GM23248 (cell line): ENCODE data around the gene DNAJC8. TPM values are rescaled to one million over a fixed set of nuclear protein-coding genes. Genes with fewer than 3 reads are reported as not detected.

Experiments used
- DNase-seq: peaks from one replicate; pipeline ENCODE4 v3.0.0-alpha.2; 2015
- H2AFZ ChIP-seq: fragments of 200-600 bp; sonication (generic); 2 replicates; pipeline ENCODE4 v1.6.1; 2016; ENCODE audit warnings: antibody characterized with exemption
- H3F3A ChIP-seq: fragments of 200-600 bp; sonication (generic); 2 replicates; pipeline ENCODE4 v1.6.1; 2016; ENCODE audit warnings: mild to moderate bottlenecking, antibody characterized with exemption, mixed run types; ENCODE audit not compliant: insufficient read depth
- H3K27ac ChIP-seq: fragments of 200-600 bp; sonication (generic); 2 replicates; pipeline ENCODE4 v1.5.1; 2016; ENCODE audit warnings: mild to moderate bottlenecking
- H3K27me3 ChIP-seq: fragments of 200-600 bp; sonication (generic); replicated peaks from 2 replicates; pipeline ENCODE4 v1.6.1; 2016; ENCODE audit warnings: mild to moderate bottlenecking; ENCODE audit not compliant: insufficient read depth
- H3K36me3 ChIP-seq: fragments of 200-600 bp; sonication (generic); 2 replicates; pipeline ENCODE4 v1.6.1; 2016; ENCODE audit warnings: low read depth, mild to moderate bottlenecking
- H3K4me1 ChIP-seq: fragments of 200-600 bp; sonication (generic); 2 replicates; pipeline ENCODE4 v1.6.1; 2016; ENCODE audit warnings: mild to moderate bottlenecking; ENCODE audit not compliant: insufficient read depth
- H3K4me2 ChIP-seq: fragments of 200-600 bp; sonication (generic); one replicate; pipeline ENCODE4 v1.6.1; 2016; ENCODE audit warnings: mild to moderate bottlenecking; ENCODE audit not compliant: unreplicated experiment
- H3K4me3 ChIP-seq: fragments of 200-600 bp; sonication (generic); 2 replicates; pipeline ENCODE4 v1.5.1; 2016; ENCODE audit warnings: mild to moderate bottlenecking
- H3K79me2 ChIP-seq: fragments of 200-600 bp; sonication (generic); 2 replicates; pipeline ENCODE4 v1.6.1; 2016; ENCODE audit warnings: mild to moderate bottlenecking; ENCODE audit not compliant: insufficient read depth
- H3K9ac ChIP-seq: fragments of 200-600 bp; sonication (generic); 2 replicates; pipeline ENCODE4 v1.6.1; 2016; ENCODE audit warnings: mild to moderate bottlenecking
- H3K9me2 ChIP-seq: fragments of 200-600 bp; sonication (generic); 2 replicates; pipeline ENCODE4 v1.6.1; 2016; ENCODE audit warnings: mixed run types, mild to moderate bottlenecking, moderate library complexity; ENCODE audit not compliant: insufficient read depth
- H3K9me3 ChIP-seq: fragments of 200-600 bp; sonication (generic); one replicate; pipeline ENCODE4 v1.6.1; 2017; ENCODE audit warnings: low read depth
- H4K20me1 ChIP-seq: fragments of 200-600 bp; sonication (generic); 2 replicates; pipeline ENCODE4 v1.6.0; 2016; ENCODE audit not compliant: insufficient read depth
- EZH2 ChIP-seq: fragments of 200-600 bp; sonication (generic); IDR thresholded peaks from 2 replicates; pipeline ENCODE4 v1.6.1; 2018; ENCODE audit warnings: antibody characterized with exemption, mild to moderate bottlenecking; ENCODE audit not compliant: insufficient read depth, poor library complexity, severe bottlenecking
- EZH2phosphoT487 ChIP-seq: fragments of 200-600 bp; sonication (generic); IDR thresholded peaks from 2 replicates; pipeline ENCODE4 v1.6.1; 2018; ENCODE audit warnings: antibody characterized with exemption, moderate library complexity, mild to moderate bottlenecking, low read depth; ENCODE audit not compliant: insufficient read depth
- WGBS, 2 experiments: methylation state at CpG; one replicate each; pipeline ENCODE4 v1.1.6; 2015 to 2017; ENCODE audit warnings: low lambda C conversion rate in 2 of 2, low coverage in 1 of 2; ENCODE audit errors: missing lambda C conversion rate in 2 of 2; 5-methylcytosine and 5-hydroxymethylcytosine counted together
- in situ Hi-C: fragments of 300-500 bp; cut with MboI; formaldehyde crosslinking; loops from 2 replicates; pipeline ENCODE4 v1.15.0; 2020
- polyA plus RNA-seq: library from polyadenylated mRNA; unstranded; fragments of >200 nt; fragmentation: Nextera tagmentation; extraction: Ambion mirVana; gene quantifications from 2 replicates; pipeline ENCODE4 v1.2.1, GENCODE V29; 2016
- total RNA-seq: library from RNA; depleted of rRNA; stranded (reverse); fragments of >200 nt; shearing (Covaris generic); gene quantifications from 2 replicates; pipeline ENCODE4 v1.2.3, GENCODE V29; 2014

Gene DNAJC8
- total and polyA plus RNA-seq, 2 experiments from 2014 or later: 53.0 to 98.6 TPM

DNA sequence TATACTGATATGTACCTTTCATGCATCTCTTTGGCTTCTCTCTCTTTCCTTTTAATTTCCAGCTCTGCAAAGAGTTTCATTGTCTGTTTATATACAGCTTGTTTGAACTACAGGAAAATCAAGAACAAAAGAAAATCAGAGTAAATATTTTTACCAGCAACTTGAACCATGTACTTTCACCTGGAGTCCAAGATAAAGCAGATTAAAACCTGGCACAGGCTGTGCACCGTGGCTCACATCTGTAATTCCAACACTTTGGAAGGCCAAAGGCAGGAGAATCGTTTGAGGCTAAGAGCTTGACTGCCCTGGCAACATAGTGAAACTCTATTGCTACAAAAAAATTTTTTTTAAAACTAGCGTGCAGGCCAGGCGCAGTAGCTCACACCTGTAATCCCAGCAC lies 27.6 kb downstream of the DNAJC8 start:
- no peaks in the 10 kb centered on the region for H3K79me2 ChIP-seq
- 76 to 84% methylated on average over 4 of the region's 4 CpGs for WGBS, 2 experiments
- TF ChIP-seq EZH2phosphoT487: no peak
- no peak for TF ChIP-seq EZH2
- H3K27ac ChIP-seq: no peak overlapping the region
- peaks cover 55% of the 10 kb centered on the region for H3K36me3 ChIP-seq
- no peaks in the 10 kb centered on the region for H4K20me1 ChIP-seq
- no peak overlapping the region for H2AFZ ChIP-seq
- 0 out of 2 replicates have a peak, but pooled peaks cover 6% of the 10 kb centered on the region for H3F3A ChIP-seq
- H3K4me1 ChIP-seq: no peaks in the 10 kb centered on the region
- DNase-seq: no peak
- H3K9me3 ChIP-seq: no peaks in the 10 kb centered on the region
- H3K4me2 ChIP-seq: no peak overlapping the region
- H3K27me3 ChIP-seq: no peaks in the 10 kb centered on the region
- no peak overlapping the region for H3K4me3 ChIP-seq
- no peaks in the 10 kb centered on the region for H3K9me2 ChIP-seq
- H3K9ac ChIP-seq: no peak overlapping the region
- in situ Hi-C loops: loop anchor here (10.0 kb wide), 1 partner anchor 110 kb away; no protein-coding TSS in a partner anchor

GRCh38 chr1:28200234-28200873 lies 32.5 kb downstream of the DNAJC8 start:
- H4K20me1 ChIP-seq: no peaks in the 10 kb centered on the region
- H3K9me3 ChIP-seq: no peaks in the 10 kb centered on the region
- no peak for TF ChIP-seq EZH2
- no peak for TF ChIP-seq EZH2phosphoT487
- H3K9me2 ChIP-seq: no peaks in the 10 kb centered on the region
- H3K9ac ChIP-seq: no peak overlapping the region
- 93 to 94% methylated on average over 6 of the region's 6 CpGs for WGBS, 2 experiments
- H3K4me2 ChIP-seq: no peak overlapping the region
- no peak overlapping the region for H3K27ac ChIP-seq
- no peak overlapping the region for H2AFZ ChIP-seq
- H3F3A ChIP-seq: no peaks in the 10 kb centered on the region
- peaks cover 46% of the 10 kb centered on the region for H3K36me3 ChIP-seq
- no peaks in the 10 kb centered on the region for H3K79me2 ChIP-seq
- in situ Hi-C loops: loop anchor here (10.0 kb wide), 1 partner anchor 106 kb away; no protein-coding TSS in a partner anchor
- no peak for DNase-seq
- no peaks in the 10 kb centered on the region for H3K4me1 ChIP-seq
- no peak overlapping the region for H3K4me3 ChIP-seq
- H3K27me3 ChIP-seq: no peaks in the 10 kb centered on the region

DNA sequence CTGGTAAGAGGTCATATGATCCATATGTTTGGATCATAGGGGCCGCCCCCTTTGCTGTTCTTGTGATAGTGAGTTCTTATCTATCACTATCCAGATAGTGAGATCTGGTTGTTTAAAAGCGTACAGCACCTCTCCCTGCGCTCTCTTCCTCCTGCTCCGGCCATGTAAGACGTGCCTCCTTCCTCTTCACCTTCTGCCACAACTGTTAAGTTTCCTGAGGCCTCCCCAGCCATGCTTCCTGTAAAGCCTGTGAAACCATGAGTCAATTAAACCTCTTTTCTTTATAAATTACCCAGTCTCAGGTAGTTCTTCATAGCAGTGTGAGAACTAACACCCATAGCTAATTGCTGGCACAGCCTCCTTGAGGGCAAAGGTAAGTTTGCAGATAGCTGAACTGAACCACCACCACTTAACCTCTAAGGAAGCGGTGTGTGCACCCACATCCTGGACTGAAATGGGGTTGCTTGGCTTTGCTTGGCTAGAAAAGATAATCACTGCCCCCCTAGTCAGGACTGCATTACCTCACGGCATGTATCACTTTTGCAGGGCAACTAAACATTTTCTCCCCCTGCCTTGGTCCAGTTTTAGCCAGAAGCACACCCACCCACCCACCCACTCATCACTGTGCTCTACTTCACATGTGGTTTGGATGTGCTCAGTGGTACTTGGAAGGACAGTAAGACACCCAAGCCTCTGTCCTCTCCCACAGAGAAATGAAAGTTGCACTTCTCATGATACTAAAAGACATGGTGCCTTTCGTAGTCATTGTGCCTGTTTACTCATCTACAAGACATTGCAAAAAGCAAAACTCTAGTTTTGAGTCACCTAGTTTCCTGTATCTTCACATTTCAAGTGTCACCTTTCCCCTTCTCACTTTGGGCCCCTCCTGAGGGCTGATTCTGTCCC lies 33.2 kb downstream of the DNAJC8 start:
- Histone ChIP-seq H3K79me2 (no peaks in the 10 kb centered on the region), H4K20me1 (no peaks in the 10 kb centered on the region), H3F3A (no peaks in the 10 kb centered on the region), H3K9me3 (no peaks in the 10 kb centered on the region), H3K4me2 (no peak overlapping the region), H3K9me2 (no peaks in the 10 kb centered on the region), H3K4me1 (no peaks in the 10 kb centered on the region), H3K27me3 (no peaks in the 10 kb centered on the region), H3K4me3 (no peak overlapping the region), H2AFZ (no peak overlapping the region), H3K9ac (no peak overlapping the region), H3K27ac (no peak overlapping the region), H3K36me3 (peaks cover 39% of the 10 kb centered on the region)
- 90% methylated on average over 8 of the region's 8 CpGs for WGBS, 2 experiments
- DNase-seq: no peak
- TF ChIP-seq EZH2 (no peak), EZH2phosphoT487 (no peak)
- in situ Hi-C loops: loop anchor here (10.0 kb wide), 1 partner anchor 105 kb away; no protein-coding TSS in a partner anchor

- H4K20me1 ChIP-seq: no peaks in the 10 kb centered on the region
- TF ChIP-seq EZH2phosphoT487 (no peak), EZH2 (no peak)
- no peak overlapping the region for H3K4me2 ChIP-seq
- no peak overlapping the region for H2AFZ ChIP-seq
- H3K9me3 ChIP-seq: no peaks in the 10 kb centered on the region
- no peaks in the 10 kb centered on the region for H3K4me1 ChIP-seq
- no peak overlapping the region for H3K4me3 ChIP-seq
- H3F3A ChIP-seq: no peaks in the 10 kb centered on the region
- in situ Hi-C loops: no loop called here
- no peaks in the 10 kb centered on the region for H3K27me3 ChIP-seq
- H3K36me3 ChIP-seq: peaks cover 25% of the 10 kb centered on the region
- H3K9ac ChIP-seq: no peak overlapping the region
- no peaks in the 10 kb centered on the region for H3K9me2 ChIP-seq
- DNase-seq: no peak
- H3K27ac ChIP-seq: no peak overlapping the region
- H3K79me2 ChIP-seq: no peaks in the 10 kb centered on the region
- 89 to 93% methylated on average over 12 of the region's 12 CpGs for WGBS, 2 experiments
Observed at GRCh38 chr1:28197682-28198415, 35.0 kb downstream of the DNAJC8 start.
